HCT116 (cell line): ENCODE data around the gene FMN1. TPM values are rescaled to one million over a fixed set of nuclear protein-coding genes. Genes with fewer than 3 reads are reported as not detected.

Experiments
- ATAC-seq: fragments of 200-7000 bp; cut with Tn5 transposase; 2 replicates; pipeline ENCODE4 v1.9.1; 2020; ENCODE audit warnings: mild to moderate bottlenecking, moderate library complexity
- BruUV-seq: library from RNA; stranded (reverse); fragments of 400-500 nt; replicated peaks from 2 replicates; lab custom pipeline; 2021; lab: Mats Ljungman, UMichigan
- CTCF ChIA-PET: fragments of 300-600 bp; sonication (Branson Sonifier 250); formaldehyde crosslinking; loops from one replicate; lab custom pipeline; 2021; ENCODE audit warnings: antibody characterized with exemption; lab: Charles Lee
- POLR2A ChIA-PET: fragments of 300-600, 350-600 bp; sonication (Branson Sonifier 250); formaldehyde crosslinking; loops from one replicate; lab custom pipeline; 2021; ENCODE audit warnings: antibody characterized with exemption; lab: Charles Lee
- RAD21 ChIA-PET, 2 experiments: fragments of 300-600 bp; sonication (Branson Sonifier 250); formaldehyde crosslinking; loops; one replicate each; lab custom pipeline; 2023; ENCODE audit warnings: low total read pairs in 2 of 2; ENCODE audit not compliant: uncharacterized antibody in 2 of 2, unreplicated experiment in 2 of 2, low non-redundant PET in 1 of 2; lab: Charles Lee
- DNase-seq: peaks from one replicate; pipeline ENCODE4 v3.0.0-alpha.2; 2010; ENCODE audit warnings: low read depth, low spot score
- H2AFZ ChIP-seq: fragments of 200-600 bp; shearing (Covaris generic), sonication (generic); 2 replicates; pipeline ENCODE4 v1.6.1; 2017; ENCODE audit warnings: low read depth, mixed run types, mixed read lengths, antibody characterized with exemption, low read length; ENCODE audit not compliant: poor library complexity, severe bottlenecking
- H3K27ac ChIP-seq: 2 replicates; pipeline ENCODE4 v1.5.1; 2012; ENCODE audit warnings: low read depth, low read length
- H3K27me3 ChIP-seq: fragments of 200-600 bp; sonication (generic); 2 replicates; pipeline ENCODE4 v1.6.1; 2016; ENCODE audit warnings: mixed run types, low read length, mixed read lengths; ENCODE audit not compliant: insufficient read depth
- H3K36me3 ChIP-seq, 2 experiments: fragments of 200-500 bp in 1 of 2; fragments of 200-600 bp in 1 of 2; sonication (Bioruptor generic) in 1 of 2; sonication (generic) in 1 of 2; 2 replicates each; pipeline versions ENCODE4 v1.5.1 to v1.6.1; 2014 to 2016; ENCODE audit warnings: low read length in 2 of 2, inconsistent platforms in 1 of 2, mixed read lengths in 1 of 2, mixed run types in 1 of 2; ENCODE audit not compliant: insufficient read depth in 2 of 2, control insufficient read depth in 1 of 2
- H3K4me1 ChIP-seq, 2 experiments: fragments of 200-600 bp in 1 of 2; sonication (generic) in 1 of 2; 2 replicates each; pipeline versions ENCODE4 v1.5.1 to v1.6.1; 2012 to 2017; ENCODE audit warnings: low read length in 2 of 2, inconsistent platforms in 1 of 2, mild to moderate bottlenecking in 1 of 2, mixed read lengths in 1 of 2, mixed run types in 1 of 2, moderate library complexity in 1 of 2; ENCODE audit not compliant: insufficient read depth in 2 of 2, control insufficient read depth in 1 of 2
- H3K4me2 ChIP-seq: fragments of 200-600 bp; sonication (generic); 2 replicates; pipeline ENCODE4 v1.6.1; 2017; ENCODE audit warnings: mixed run types, low read length, mixed read lengths
- H3K4me3 ChIP-seq, 2 experiments: fragments of 200-600 bp in 1 of 2; sonication (generic) in 1 of 2; replicated peaks in 1 of 2; 2 replicates each; pipeline ENCODE4 v1.5.1; 2011 to 2016; ENCODE audit warnings: low read length in 2 of 2, control low read depth in 1 of 2, low read depth in 1 of 2, mild to moderate bottlenecking in 1 of 2, mixed read lengths in 1 of 2, mixed run types in 1 of 2
- H3K79me2 ChIP-seq: fragments of 200-600 bp; sonication (generic); 2 replicates; pipeline ENCODE4 v1.6.1; 2017; ENCODE audit warnings: mild to moderate bottlenecking, mixed run types, low read length, moderate library complexity, mixed read lengths; ENCODE audit not compliant: insufficient read depth
- H3K9ac ChIP-seq: fragments of 200-600 bp; sonication (generic); 2 replicates; pipeline ENCODE4 v1.6.1; 2016; ENCODE audit warnings: low read length, mixed read lengths
- H3K9me2 ChIP-seq: fragments of 200-600 bp; sonication (generic), shearing (Covaris generic); 2 replicates; pipeline ENCODE4 v1.6.1; 2017; ENCODE audit warnings: mixed run types, mild to moderate bottlenecking, moderate library complexity; ENCODE audit not compliant: insufficient read depth
- H3K9me3 ChIP-seq, 2 experiments: fragments of 200-500 bp in 1 of 2; fragments of 200-600 bp in 1 of 2; sonication (Bioruptor generic) in 1 of 2; sonication (generic) in 1 of 2; 2 replicates each; pipeline ENCODE4 v1.6.1; 2014 to 2017; ENCODE audit warnings: low read length in 2 of 2, mixed read lengths in 2 of 2, inconsistent platforms in 1 of 2, low read depth in 1 of 2, mild to moderate bottlenecking in 1 of 2, mixed run types in 1 of 2, moderate library complexity in 1 of 2; ENCODE audit not compliant: control insufficient read depth in 1 of 2, insufficient read depth in 1 of 2
- H4K20me1 ChIP-seq: fragments of 200-600 bp; sonication (generic), shearing (Covaris generic); 2 replicates; pipeline ENCODE4 v1.6.1; 2017; ENCODE audit warnings: mixed run types, mild to moderate bottlenecking, moderate library complexity; ENCODE audit not compliant: insufficient read depth
- ATF3 ChIP-seq: IDR thresholded peaks from 2 replicates; pipeline ENCODE4 v1.6.1; 2012
- CBX3 ChIP-seq: IDR thresholded peaks from 2 replicates; pipeline ENCODE4 v1.6.1; 2012; ENCODE audit warnings: low read depth
- ELF1 ChIP-seq: IDR thresholded peaks from 2 replicates; pipeline ENCODE4 v1.6.1; 2012; ENCODE audit warnings: low read depth, borderline replicate concordance
- FOSL1 ChIP-seq: IDR thresholded peaks from 2 replicates; pipeline ENCODE4 v1.6.1; 2012; ENCODE audit warnings: low read depth
- JUND ChIP-seq: IDR thresholded peaks from 2 replicates; pipeline ENCODE4 v1.6.1; 2012
- POLR2A ChIP-seq: IDR thresholded peaks from 2 replicates; pipeline ENCODE4 v1.7.0; 2011; ENCODE audit warnings: borderline replicate concordance; ENCODE audit not compliant: insufficient read depth, insufficient read length; ENCODE audit errors: extremely low read depth
- POLR2AphosphoS5 ChIP-seq: IDR thresholded peaks from 2 replicates; pipeline ENCODE4 v1.6.1; 2011; ENCODE audit warnings: mild to moderate bottlenecking, low read depth, low read length, moderate library complexity
- SIN3A ChIP-seq: IDR thresholded peaks from 2 replicates; pipeline ENCODE4 v1.6.1; 2012; ENCODE audit warnings: low read depth
- TCF7L2 ChIP-seq: IDR thresholded peaks from 2 replicates; pipeline ENCODE4 v1.7.0; 2011; ENCODE audit warnings: borderline replicate concordance, inconsistent platforms; ENCODE audit not compliant: insufficient read depth, insufficient read length; ENCODE audit errors: extremely low read depth
- YY1 ChIP-seq: IDR thresholded peaks from 2 replicates; pipeline ENCODE4 v1.6.1; 2011; ENCODE audit warnings: low read length, low read depth, moderate library complexity, mild to moderate bottlenecking; ENCODE audit not compliant: insufficient replicate concordance; ENCODE audit errors: extremely low read depth
- ZNF274 ChIP-seq: fragments of 200-500 bp; sonication (Bioruptor generic); IDR thresholded peaks from 2 replicates; pipeline ENCODE4 v1.6.1; 2014; ENCODE audit warnings: mild to moderate bottlenecking, low read depth, low read length, inconsistent platforms
- intact Hi-C: fragments of 100-400 bp; cut with micrococcal nuclease; formaldehyde crosslinking; loops from 2 replicates; pipeline ENCODE4 v1.10.0; 2022
- total RNA-seq: library from RNA; stranded (reverse); gene quantifications from one replicate; pipeline ENCODE4 v1.2.1, GENCODE V29; 2021; ENCODE audit not compliant: unreplicated experiment
- TF ChIP-seq, protein P1 (sequence below), 3 experiments: fragments of 200-600 bp in 1 of 3; sonication (generic) in 1 of 3; IDR thresholded peaks in 2 of 3; conservative IDR thresholded peaks in 1 of 3; 2 replicates each; pipeline ENCODE4 v1.5.1; 2012 to 2017; ENCODE audit warnings: low read depth in 2 of 3, low read length in 2 of 3, antibody characterized with exemption in 1 of 3, borderline replicate concordance in 1 of 3, control low read depth in 1 of 3, mild to moderate bottlenecking in 1 of 3, mixed read lengths in 1 of 3, mixed run types in 1 of 3, moderate library complexity in 1 of 3; ENCODE audit not compliant: insufficient read depth in 1 of 3
- TF ChIP-seq, protein P2 (sequence below): IDR thresholded peaks from 2 replicates; pipeline ENCODE4 v1.6.1; 2012; ENCODE audit warnings: low read depth

Gene FMN1
- total RNA-seq, 1 experiment from 2014 or later: 0.39 TPM

- POLR2A ChIA-PET: no interaction called here
- RAD21 ChIA-PET: no interaction called here
- ATAC-seq: no peak
- Histone ChIP-seq H3K36me3 (no peaks in the 10 kb centered on the region), H2AFZ (no peak overlapping the region), H3K79me2 (no peaks in the 10 kb centered on the region), H3K4me3 (no peak overlapping the region), H4K20me1 (no peaks in the 10 kb centered on the region), H3K27me3 (no peaks in the 10 kb centered on the region), H3K4me2 (no peak overlapping the region), H3K27ac (no peak overlapping the region), H3K9me3 (no peaks in the 10 kb centered on the region), H3K9ac (no peak overlapping the region), H3K9me2 (no peaks in the 10 kb centered on the region), H3K4me1 (peaks cover 0 to 8% of the 10 kb centered on the region in 2 experiments; a peak in 2 of 4 replicates)
- TF ChIP-seq JUND (no peak), FOSL1 (no peak), ATF3 (no peak), ELF1 (no peak), POLR2A (no peak), TCF7L2 (no peak), YY1 (no peak), CBX3 (no peak), SIN3A (no peak), POLR2AphosphoS5 (no peak), ZNF274 (no peak)
- TF ChIP-seq, protein P1, sequence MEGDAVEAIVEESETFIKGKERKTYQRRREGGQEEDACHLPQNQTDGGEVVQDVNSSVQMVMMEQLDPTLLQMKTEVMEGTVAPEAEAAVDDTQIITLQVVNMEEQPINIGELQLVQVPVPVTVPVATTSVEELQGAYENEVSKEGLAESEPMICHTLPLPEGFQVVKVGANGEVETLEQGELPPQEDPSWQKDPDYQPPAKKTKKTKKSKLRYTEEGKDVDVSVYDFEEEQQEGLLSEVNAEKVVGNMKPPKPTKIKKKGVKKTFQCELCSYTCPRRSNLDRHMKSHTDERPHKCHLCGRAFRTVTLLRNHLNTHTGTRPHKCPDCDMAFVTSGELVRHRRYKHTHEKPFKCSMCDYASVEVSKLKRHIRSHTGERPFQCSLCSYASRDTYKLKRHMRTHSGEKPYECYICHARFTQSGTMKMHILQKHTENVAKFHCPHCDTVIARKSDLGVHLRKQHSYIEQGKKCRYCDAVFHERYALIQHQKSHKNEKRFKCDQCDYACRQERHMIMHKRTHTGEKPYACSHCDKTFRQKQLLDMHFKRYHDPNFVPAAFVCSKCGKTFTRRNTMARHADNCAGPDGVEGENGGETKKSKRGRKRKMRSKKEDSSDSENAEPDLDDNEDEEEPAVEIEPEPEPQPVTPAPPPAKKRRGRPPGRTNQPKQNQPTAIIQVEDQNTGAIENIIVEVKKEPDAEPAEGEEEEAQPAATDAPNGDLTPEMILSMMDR (IDR thresholded peaks at IDR 0.05 in 2 of 3, conservative IDR thresholded peaks at IDR 0.05 in 1 of 3; ENCODE audit: borderline replicate concordance in 1 of 3, insufficient read depth in 1 of 3, low read depth in 2 of 3, low read length in 2 of 3): no peak
- TF ChIP-seq, protein P2, sequence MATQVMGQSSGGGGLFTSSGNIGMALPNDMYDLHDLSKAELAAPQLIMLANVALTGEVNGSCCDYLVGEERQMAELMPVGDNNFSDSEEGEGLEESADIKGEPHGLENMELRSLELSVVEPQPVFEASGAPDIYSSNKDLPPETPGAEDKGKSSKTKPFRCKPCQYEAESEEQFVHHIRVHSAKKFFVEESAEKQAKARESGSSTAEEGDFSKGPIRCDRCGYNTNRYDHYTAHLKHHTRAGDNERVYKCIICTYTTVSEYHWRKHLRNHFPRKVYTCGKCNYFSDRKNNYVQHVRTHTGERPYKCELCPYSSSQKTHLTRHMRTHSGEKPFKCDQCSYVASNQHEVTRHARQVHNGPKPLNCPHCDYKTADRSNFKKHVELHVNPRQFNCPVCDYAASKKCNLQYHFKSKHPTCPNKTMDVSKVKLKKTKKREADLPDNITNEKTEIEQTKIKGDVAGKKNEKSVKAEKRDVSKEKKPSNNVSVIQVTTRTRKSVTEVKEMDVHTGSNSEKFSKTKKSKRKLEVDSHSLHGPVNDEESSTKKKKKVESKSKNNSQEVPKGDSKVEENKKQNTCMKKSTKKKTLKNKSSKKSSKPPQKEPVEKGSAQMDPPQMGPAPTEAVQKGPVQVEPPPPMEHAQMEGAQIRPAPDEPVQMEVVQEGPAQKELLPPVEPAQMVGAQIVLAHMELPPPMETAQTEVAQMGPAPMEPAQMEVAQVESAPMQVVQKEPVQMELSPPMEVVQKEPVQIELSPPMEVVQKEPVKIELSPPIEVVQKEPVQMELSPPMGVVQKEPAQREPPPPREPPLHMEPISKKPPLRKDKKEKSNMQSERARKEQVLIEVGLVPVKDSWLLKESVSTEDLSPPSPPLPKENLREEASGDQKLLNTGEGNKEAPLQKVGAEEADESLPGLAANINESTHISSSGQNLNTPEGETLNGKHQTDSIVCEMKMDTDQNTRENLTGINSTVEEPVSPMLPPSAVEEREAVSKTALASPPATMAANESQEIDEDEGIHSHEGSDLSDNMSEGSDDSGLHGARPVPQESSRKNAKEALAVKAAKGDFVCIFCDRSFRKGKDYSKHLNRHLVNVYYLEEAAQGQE: no peak
- CTCF ChIA-PET: interaction anchor here (1.5 kb wide), 1 partner anchor 10 kb away, joined by 7 read pairs; no protein-coding TSS in a partner anchor
- BruUV-seq: no TSS peak
- intact Hi-C loops: loop anchor here (10.0 kb wide), 1 partner anchor 629 kb away; no protein-coding TSS in a partner anchor
- DNase-seq: no peak
Observed at GRCh38 chr15:33095641-33096040, 98.9 kb downstream of the FMN1 start.
